ENCODE data around the gene ALX3. TPM values are rescaled to one million over a fixed set of nuclear protein-coding genes. Genes with fewer than 3 reads are reported as not detected.
A peak's percentile ranks its signal among the peaks of the same experiment; 100 is the strongest.

The ALX3 gene
- total and polyA plus RNA-seq, 12 donors, result 0.04 TPM; not detected in 11

GRCh38 chr1:110084227-110085078, 14.0 kb upstream of the ALX3 start:
- ATAC-seq (peak; percentile 68 to 80 (median 76)), DNase-seq (peak; percentile 44 to 48)
- Histone ChIP-seq H3K9me3 (no peaks in the 10 kb centered on the region), H3K36me3 (no peaks in the 10 kb centered on the region), H3K27me3 (peaks cover 0 to 68% (median 43%) of the 10 kb centered on the region in 7 donors), H3K4me3 (peak overlapping the region; percentile 59 to 80 (median 68)), H3K4me1 (peaks cover 11 to 34% (median 21%) of the 10 kb centered on the region in 9 donors), H3K27ac (peak overlapping the region in 9 of 10 donors; percentile 6 to 75 (median 58))
- WGBS, 2 donors, result 2 to 4% methylated on average over 72 of the region's 72 CpGs
- intact Hi-C loops (cut with DNase I), result no loop called here
- no peak for TF ChIP-seq CTCF (IDR thresholded peaks at IDR 0.05)

- Histone ChIP-seq H3K27me3 (peaks cover 0 to 68% (median 43%) of the 10 kb centered on the region in 7 donors), H3K36me3 (no peaks in the 10 kb centered on the region), H3K4me1 (peaks cover 11 to 34% (median 20%) of the 10 kb centered on the region in 9 donors), H3K4me3 (peak overlapping the region; percentile 59 to 80 (median 68)), H3K27ac (peak overlapping the region in 7 of 10 donors; percentile 6 to 75 (median 49)), H3K9me3 (no peaks in the 10 kb centered on the region)
- ATAC-seq (peak in 6 of 8 donors; percentile 21 to 53 (median 35)), DNase-seq (no peak)
- WGBS, 2 donors, result 8 to 17% methylated on average over 37 of the region's 37 CpGs
- TF ChIP-seq CTCF (IDR thresholded peaks at IDR 0.05), result no peak
- intact Hi-C loops (cut with DNase I), result no loop called here
These were observed 13.4 kb upstream of the ALX3 start for GRCh38 chr1:110083866-110084226.

- Histone ChIP-seq H3K4me3 (peak overlapping the region; percentile 59 to 80 (median 68)), H3K4me1 (peaks cover 9 to 29% (median 18%) of the 10 kb centered on the region in 9 donors), H3K27ac (peak overlapping the region in 3 of 10 donors; percentile 19 to 72 (median 58)), H3K9me3 (no peaks in the 10 kb centered on the region), H3K27me3 (peaks cover 0 to 68% (median 47%) of the 10 kb centered on the region in 7 donors), H3K36me3 (no peaks in the 10 kb centered on the region)
- intact Hi-C loops (cut with DNase I), result no loop called here
- no peak for TF ChIP-seq CTCF (IDR thresholded peaks at IDR 0.05)
- 34 to 42% methylated on average over 15 of the region's 15 CpGs for WGBS, 2 donors
- no peak for DNase-seq
- ATAC-seq, result no peak
These were observed 12.8 kb upstream of the ALX3 start for GRCh38 chr1:110083061-110083865.

- Histone ChIP-seq H3K4me1 (peaks cover 8 to 25% (median 15%) of the 10 kb centered on the region in 9 donors), H3K4me3 (no peak overlapping the region), H3K36me3 (no peaks in the 10 kb centered on the region), H3K27ac (no peak overlapping the region), H3K9me3 (no peaks in the 10 kb centered on the region), H3K27me3 (peaks cover 0 to 67% (median 47%) of the 10 kb centered on the region in 7 donors)
- TF ChIP-seq CTCF (IDR thresholded peaks at IDR 0.05), result no peak
- WGBS, 2 donors, result 88 to 91% methylated on average over 5 of the region's 5 CpGs
- ATAC-seq (no peak), DNase-seq (no peak)
- intact Hi-C loops (cut with DNase I), result no loop called here
These were observed 12.0 kb upstream of the ALX3 start for GRCh38 chr1:110082477-110082876.

Measured in heart right ventricle (tissue), 16 donors.